GM20000 (cell line): ENCODE results near the gene EIF4B.
"Not testable (repeated sequence)": the region's sequence is repeated elsewhere in the genome, so short reads cannot be mapped to it uniquely, and the experiment has no call there.

Experiments
- DNase-seq: peaks from one replicate; pipeline ENCODE4 v3.0.0; 2012; ENCODE audit warnings: low spot score
- TF ChIP-seq, protein P1 (sequence below): IDR thresholded peaks from 2 replicates; pipeline ENCODE4 v1.5.1; 2012; ENCODE audit warnings: mild to moderate bottlenecking, control low read depth; ENCODE audit errors: extremely low read depth, missing control alignments

The EIF4B gene

DNA sequence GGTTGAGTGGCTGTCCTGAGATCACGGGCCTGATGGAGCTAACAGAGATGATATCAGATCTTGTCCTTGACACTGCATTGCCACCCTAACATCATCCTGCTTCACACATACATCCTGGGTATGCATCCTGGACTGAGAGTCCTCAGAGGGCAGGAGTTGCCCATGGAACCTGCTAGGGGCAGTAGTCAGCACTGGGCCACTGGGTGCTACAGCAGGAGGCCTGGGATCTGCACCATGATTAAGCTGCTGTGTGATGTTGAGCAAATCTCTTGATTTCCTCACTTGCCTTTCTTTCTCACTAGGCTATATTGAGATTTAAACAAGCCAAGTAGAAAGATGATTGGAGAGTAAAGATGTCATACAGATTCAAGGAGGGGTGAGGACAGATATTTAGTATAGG is 22.1 kb upstream of the EIF4B start:
- no peak for DNase-seq
- TF ChIP-seq, protein P1, sequence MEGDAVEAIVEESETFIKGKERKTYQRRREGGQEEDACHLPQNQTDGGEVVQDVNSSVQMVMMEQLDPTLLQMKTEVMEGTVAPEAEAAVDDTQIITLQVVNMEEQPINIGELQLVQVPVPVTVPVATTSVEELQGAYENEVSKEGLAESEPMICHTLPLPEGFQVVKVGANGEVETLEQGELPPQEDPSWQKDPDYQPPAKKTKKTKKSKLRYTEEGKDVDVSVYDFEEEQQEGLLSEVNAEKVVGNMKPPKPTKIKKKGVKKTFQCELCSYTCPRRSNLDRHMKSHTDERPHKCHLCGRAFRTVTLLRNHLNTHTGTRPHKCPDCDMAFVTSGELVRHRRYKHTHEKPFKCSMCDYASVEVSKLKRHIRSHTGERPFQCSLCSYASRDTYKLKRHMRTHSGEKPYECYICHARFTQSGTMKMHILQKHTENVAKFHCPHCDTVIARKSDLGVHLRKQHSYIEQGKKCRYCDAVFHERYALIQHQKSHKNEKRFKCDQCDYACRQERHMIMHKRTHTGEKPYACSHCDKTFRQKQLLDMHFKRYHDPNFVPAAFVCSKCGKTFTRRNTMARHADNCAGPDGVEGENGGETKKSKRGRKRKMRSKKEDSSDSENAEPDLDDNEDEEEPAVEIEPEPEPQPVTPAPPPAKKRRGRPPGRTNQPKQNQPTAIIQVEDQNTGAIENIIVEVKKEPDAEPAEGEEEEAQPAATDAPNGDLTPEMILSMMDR, result no peak

DNA sequence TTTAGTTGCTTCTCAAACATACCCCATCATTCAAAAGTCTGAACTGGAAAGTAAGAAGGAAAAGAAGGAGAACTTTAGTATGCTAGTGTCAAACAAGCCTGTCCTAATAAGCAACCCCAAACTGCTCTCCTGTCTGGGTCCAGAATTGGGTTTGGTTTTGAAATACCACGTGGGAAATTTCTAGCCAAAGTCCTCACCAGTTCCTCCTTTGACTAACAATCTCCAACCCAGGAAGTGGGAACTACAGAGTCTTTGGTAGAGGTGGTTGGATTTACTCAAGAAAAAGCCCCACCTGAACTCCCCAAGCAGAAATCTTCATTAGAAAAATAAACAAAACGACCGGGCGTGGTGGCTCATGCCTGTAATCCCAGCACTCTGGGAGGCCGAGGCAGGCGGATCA is 17.4 kb upstream of the EIF4B start:
- TF ChIP-seq, protein P1, result no peak
- DNase-seq, result no peak

DNA sequence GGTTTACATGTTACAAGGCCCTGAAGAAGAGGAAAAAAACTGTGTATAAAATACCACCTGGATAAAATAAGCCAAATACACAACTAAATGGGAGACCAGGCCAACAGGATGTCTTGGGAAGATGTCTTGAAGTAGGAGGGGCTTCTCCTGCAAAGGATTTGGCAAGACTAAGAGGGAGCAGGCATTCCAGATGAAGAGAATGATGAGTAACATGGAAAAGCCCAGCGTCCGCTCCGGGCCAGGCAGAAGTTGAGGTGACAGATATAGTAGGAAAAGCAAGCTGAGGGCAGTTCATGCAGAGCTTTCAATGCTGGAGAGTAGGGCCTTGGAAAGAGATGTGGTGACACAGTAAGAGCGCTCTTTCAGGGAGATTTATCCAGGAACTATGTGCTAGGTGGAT is 16.1 kb upstream of the EIF4B start:
- TF ChIP-seq, protein P1, result no peak
- no peak for DNase-seq

DNA sequence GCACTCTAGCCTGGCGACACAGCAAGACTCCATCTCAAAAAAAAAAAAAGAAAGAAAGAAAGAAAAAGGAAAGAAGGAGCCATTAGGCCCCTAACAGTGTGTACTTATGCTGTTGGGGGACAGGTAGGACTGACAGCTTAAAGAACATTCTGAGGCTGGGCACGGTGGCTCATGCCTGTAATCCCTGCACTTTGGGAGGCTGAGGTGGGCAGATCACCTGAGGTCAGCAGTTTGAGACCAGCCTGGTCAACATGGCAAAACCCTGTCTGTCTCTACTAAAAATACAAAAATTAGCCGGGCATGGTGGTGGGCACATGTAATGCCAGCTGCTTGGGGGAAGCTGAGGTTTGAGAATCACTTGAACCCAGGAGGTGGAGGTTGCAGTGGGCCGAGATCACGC is 14.0 kb upstream of the EIF4B start:
- DNase-seq, result not testable (repeated sequence)

DNA sequence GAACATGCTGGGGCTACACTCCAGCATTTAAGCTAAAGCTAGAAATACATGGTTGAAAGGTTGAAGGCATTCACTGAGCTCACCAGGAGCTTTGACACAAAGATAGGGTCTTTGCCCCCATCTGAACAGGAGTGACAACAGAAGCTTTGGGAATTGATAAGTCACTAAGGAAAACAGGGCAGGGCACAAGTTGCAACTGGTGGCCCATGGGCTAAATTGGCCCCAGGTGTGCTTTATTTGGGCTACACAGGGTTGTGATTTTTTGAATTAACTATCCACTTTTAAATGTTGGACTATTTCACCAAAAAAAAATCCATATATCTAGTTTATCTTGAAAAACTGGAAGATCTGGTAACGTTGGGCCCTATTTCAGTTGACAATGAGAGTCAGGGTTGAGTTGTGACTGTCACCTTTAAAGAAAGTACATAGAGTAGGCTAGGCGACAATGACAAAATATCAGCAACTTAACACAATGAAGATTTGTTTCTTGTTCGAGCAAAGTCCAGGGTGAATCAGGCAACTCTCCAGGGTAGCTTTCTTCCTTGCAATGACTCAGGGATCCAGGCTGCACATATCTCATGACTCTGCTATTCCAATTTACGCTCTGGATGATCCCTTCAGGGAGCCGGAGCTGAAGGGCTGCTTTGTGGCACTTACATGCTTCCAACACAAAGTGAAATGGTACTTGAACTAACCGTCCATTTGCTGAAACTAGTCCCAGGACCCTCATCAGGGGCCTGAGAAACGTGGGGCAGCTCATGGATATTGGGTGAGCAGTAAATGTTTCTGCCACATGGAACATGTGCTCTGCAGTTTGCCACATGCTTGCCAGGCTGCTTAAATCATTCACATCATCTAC is 13.3 kb upstream of the EIF4B start:
- TF ChIP-seq, protein P1, result no peak
- no peak for DNase-seq

DNA sequence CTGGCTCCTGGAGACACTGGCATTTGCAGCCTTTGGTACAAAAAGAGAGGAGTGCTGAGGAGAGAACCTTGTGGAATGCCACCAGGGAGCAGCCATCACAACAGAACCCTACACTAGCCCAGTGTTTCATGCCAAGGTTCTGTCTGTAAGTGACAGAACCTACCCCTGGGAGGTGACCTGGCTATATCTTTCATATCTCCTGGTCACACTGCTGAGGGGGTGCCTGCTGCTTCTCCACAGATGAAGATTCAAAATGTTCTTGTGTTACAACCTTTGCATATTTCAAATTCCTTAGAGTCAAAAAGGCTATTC is 12.7 kb upstream of the EIF4B start:
- no peak for DNase-seq
- TF ChIP-seq, protein P1, result no peak

DNA sequence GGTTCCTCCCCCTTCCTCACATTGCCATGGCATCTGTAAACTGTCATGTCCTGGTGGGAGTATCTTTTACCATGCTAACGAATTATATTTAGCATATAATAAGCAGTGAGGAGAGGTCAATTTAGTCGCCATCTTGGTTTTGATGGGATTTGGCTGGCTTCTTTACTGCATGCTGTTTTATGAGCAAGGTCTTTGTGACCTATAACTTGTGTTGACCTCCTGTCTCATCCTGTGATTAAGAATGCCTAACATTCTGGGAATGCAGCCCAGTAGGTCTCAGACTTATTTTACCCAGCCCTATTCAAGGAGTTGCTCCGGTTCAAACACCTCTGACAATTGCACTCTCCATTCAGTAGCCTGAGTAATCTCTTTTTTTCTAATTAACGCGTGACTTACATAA is 2.1 kb upstream of the EIF4B start:
- TF ChIP-seq, protein P1, result no peak
- DNase-seq, result no peak

DNA sequence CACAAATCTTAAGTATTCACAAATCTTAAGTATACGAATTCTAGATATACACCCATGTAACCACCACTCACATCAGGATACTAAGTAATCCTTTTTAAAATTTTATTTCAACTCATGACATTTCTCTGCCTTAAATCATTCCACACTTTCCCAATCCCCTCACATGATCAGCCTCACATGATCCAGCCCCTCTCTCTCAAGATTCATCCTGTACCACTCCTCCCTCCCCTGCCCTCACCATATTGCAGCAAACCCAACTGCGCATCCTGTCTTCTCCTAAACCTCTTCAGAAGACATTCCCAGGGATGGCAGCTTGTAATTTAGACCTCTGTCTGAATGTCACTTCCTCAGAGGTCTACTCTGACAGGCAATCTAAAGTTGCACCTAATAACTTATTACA is 1.7 kb upstream of the EIF4B start:
- TF ChIP-seq, protein P1, result no peak
- no peak for DNase-seq
